HEK293T (cell line): ENCODE measurements around the gene PGAM2.

Experiments
- CTCF ChIA-PET: fragments of 350-600 bp; formaldehyde crosslinking; extraction: SDS; loops from one replicate; lab custom pipeline; 2021; ENCODE audit warnings: antibody characterized with exemption, inconsistent platforms; lab: Yijun Ruan, JAX
- POLR2A ChIA-PET: fragments of 350-600 bp; formaldehyde crosslinking; extraction: SDS; loops from one replicate; lab custom pipeline; 2020; ENCODE audit warnings: antibody characterized with exemption, inconsistent platforms; lab: Yijun Ruan, JAX
- DNase-seq: peaks from one replicate; pipeline ENCODE4 v3.0.0; 2012; ENCODE audit warnings: mixed read lengths; ENCODE audit errors: extremely low spot score
- ARNT ChIP-seq: fragments of 450-650 bp; IDR thresholded peaks from 2 replicates; pipeline ENCODE4 v1.6.1; 2017; ENCODE audit warnings: mild to moderate bottlenecking
- BHLHE40 ChIP-seq: fragments of 450-650 bp; IDR thresholded peaks from 2 replicates; pipeline ENCODE4 v1.6.1; 2016; ENCODE audit warnings: mild to moderate bottlenecking, moderate library complexity, borderline replicate concordance
- CTBP1 ChIP-seq: fragments of 450-650 bp; IDR thresholded peaks from 2 replicates; pipeline ENCODE4 v1.6.1; 2016; ENCODE audit warnings: borderline replicate concordance
- ELF4 ChIP-seq: fragments of 450-650 bp; IDR thresholded peaks from 2 replicates; pipeline ENCODE4 v1.6.1; 2017; ENCODE audit warnings: antibody characterized with exemption
- FOXA1 ChIP-seq: fragments of 450-650 bp; IDR thresholded peaks from 2 replicates; pipeline ENCODE4 v1.6.1; 2016; ENCODE audit warnings: mild to moderate bottlenecking
- FOXK2 ChIP-seq: fragments of 450-650 bp; IDR thresholded peaks from 2 replicates; pipeline ENCODE4 v1.6.1; 2016; ENCODE audit warnings: mild to moderate bottlenecking
- HDGF ChIP-seq: fragments of 450-650 bp; IDR thresholded peaks from 2 replicates; pipeline ENCODE4 v1.6.1; 2017; ENCODE audit warnings: antibody characterized with exemption, borderline replicate concordance
- L3MBTL2 ChIP-seq: fragments of 450-650 bp; conservative IDR thresholded peaks from 2 replicates; pipeline ENCODE4 v1.6.1; 2016; ENCODE audit warnings: mild to moderate bottlenecking
- LEF1 ChIP-seq: fragments of 450-650 bp; IDR thresholded peaks from 2 replicates; pipeline ENCODE4 v1.6.1; 2017; ENCODE audit warnings: mild to moderate bottlenecking, borderline replicate concordance
- NFRKB ChIP-seq: fragments of 450-650 bp; IDR thresholded peaks from 2 replicates; pipeline ENCODE4 v1.6.1; 2016; ENCODE audit warnings: mild to moderate bottlenecking, moderate library complexity
- PKNOX1 ChIP-seq: fragments of 450-650 bp; IDR thresholded peaks from 2 replicates; pipeline ENCODE4 v1.6.1; 2016
- SP1 ChIP-seq: fragments of 450-650 bp; IDR thresholded peaks from 2 replicates; pipeline ENCODE4 v1.6.1; 2017
- SUZ12 ChIP-seq: fragments of 450-650 bp; IDR thresholded peaks from 2 replicates; pipeline ENCODE4 v1.6.1; 2016; ENCODE audit warnings: mild to moderate bottlenecking
- TARDBP ChIP-seq: fragments of 450-650 bp; IDR thresholded peaks from 2 replicates; pipeline ENCODE4 v1.6.1; 2016
- ZNF384 ChIP-seq: fragments of 450-650 bp; IDR thresholded peaks from 2 replicates; pipeline ENCODE4 v1.6.1; 2016

PGAM2 gene

DNA sequence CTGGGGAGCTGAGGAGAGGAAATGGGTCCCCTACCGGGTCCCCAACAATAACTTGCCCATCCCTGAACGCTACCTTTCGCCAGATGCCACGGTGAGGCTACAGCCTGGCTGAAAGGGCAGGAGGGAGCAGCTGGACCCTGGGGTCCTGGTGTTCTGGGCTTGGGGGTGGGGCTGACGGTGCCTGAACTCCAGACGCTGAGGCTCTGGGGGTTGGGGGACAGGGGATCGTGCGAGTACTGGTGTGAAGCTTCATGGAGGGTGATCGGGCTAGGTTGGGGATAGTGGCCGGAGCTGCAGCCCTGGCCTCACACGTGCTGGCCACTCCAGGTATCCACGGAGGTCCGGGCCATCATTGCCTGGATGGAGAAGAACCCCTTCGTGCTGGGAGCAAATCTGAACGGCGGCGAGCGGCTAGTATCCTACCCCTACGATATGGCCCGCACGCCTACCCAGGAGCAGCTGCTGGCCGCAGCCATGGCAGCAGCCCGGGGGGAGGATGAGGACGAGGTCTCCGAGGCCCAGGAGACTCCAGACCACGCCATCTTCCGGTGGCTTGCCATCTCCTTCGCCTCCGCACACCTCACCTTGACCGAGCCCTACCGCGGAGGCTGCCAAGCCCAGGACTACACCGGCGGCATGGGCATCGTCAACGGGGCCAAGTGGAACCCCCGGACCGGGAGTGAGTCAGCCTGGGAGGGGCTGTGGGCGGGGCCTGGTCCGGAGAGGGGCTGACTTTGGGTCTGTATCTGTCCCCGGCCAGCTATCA is 47.0 kb upstream of the PGAM2 start:
- TF ChIP-seq FOXK2 (no peak), LEF1 (no peak), SUZ12 (no peak), ZNF384 (no peak), L3MBTL2 (no peak)
- CTCF ChIA-PET, result no interaction called here
- peak; percentile 33 for DNase-seq
- POLR2A ChIA-PET, result interaction anchor here (4.7 kb wide), 1 partner anchor 10 kb away, joined by 24 read pairs; the partner anchor contains the start of gene POLD2

GRCh38 chr7:44111761-44112160 is 46.4 kb upstream of the PGAM2 start:
- CTCF ChIA-PET, result no interaction called here
- POLR2A ChIA-PET, result interaction anchor here (4.7 kb wide), 1 partner anchor 11 kb away, joined by 24 read pairs; the partner anchor contains the start of gene POLD2
- TF ChIP-seq ARNT (no peak), FOXK2 (no peak), HDGF (no peak), TARDBP (no peak), PKNOX1 (no peak), SUZ12 (no peak), L3MBTL2 (no peak), FOXA1 (no peak), LEF1 (no peak), SP1 (no peak), ELF4 (no peak), NFRKB (no peak)
- DNase-seq, result no peak

- ChIA-PET POLR2A (interaction anchor here (4.7 kb wide), 1 partner anchor 12 kb away, joined by 24 read pairs; the partner anchor contains the start of gene POLD2), CTCF (no interaction called here)
- TF ChIP-seq HDGF (no peak), SP1 (no peak), NFRKB (no peak), PKNOX1 (no peak), TARDBP (no peak), FOXA1 (no peak), ARNT (no peak), SUZ12 (no peak)
- DNase-seq, result no peak
Observed at GRCh38 chr7:44110719-44111635, 45.6 kb upstream of the PGAM2 start.

- POLR2A ChIA-PET, result interaction anchor here (4.7 kb wide), 1 partner anchor 13 kb away, joined by 24 read pairs; the partner anchor contains the start of gene POLD2
- no peak for DNase-seq
- CTCF ChIA-PET, result no interaction called here
- no peak for TF ChIP-seq CTBP1
- no peak for TF ChIP-seq HDGF
- TF ChIP-seq FOXA1, result no peak
- no peak for TF ChIP-seq PKNOX1
Observed at GRCh38 chr7:44109991-44110390, 44.6 kb upstream of the PGAM2 start.

DNA sequence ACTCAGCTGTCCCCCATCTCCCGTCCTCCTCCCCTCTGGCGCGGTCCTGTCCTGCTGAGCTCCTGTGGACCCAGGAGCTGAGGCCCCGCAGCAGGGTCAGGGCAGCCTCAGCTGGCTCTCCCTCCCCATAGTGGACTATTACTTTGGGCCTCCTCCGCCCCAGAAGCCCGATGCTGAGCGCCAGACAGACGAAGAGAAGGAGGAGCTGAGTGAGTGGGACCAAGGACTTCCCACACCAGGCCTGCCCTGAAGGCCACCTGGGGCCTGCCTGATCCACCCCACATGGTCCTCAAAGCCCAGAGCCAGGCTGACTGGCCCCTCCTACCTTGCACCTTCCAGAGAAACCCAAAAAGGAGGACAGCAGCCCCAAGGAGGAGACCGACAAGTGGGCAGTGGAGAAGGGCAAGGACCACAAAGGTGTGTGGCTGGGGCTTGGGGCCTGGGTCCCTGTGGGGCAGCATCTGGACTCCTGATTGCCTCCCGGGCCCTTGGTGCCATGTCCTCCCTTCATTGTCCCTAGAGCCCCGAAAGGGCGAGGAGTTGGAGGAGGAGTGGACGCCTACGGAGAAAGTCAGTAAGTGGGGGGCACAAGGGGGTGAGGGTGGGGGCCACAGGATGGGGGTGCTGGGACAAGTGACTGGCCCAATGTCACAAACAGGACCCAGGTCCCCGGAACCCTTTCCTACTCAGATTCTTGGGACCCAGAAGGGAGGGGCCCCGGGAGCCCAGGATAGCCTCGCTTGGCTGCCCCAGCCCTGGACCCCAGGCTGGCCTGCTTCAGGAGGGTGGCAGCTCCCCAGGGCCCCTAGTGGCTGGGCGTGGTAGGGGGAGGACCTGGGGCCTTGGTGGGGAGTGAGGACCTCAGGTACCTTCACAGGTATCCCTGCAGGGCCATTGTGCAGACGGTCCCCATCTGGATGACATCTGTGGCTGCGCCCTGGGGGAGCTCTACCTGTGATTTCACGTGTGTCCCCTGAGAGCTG is 43.7 kb upstream of the PGAM2 start:
- ChIA-PET CTCF (no interaction called here), POLR2A (interaction anchor here (1.0 to 4.7 kb wide), 2 partner anchors 11 to 14 kb away, joined by 3 to 24 read pairs; partner anchors contain the start of gene POLD2)
- TF ChIP-seq BHLHE40 (no peak), PKNOX1 (no peak), NFRKB (no peak), SUZ12 (no peak), ARNT (no peak)
- DNase-seq, result no peak
